Activated CD8-positive, alpha-beta memory T cell treated with anti-CD3 and anti-CD28 coated beads, Interleukin-2, amount 50 U/mL, for 1 hour (primary cell): Measurements from ENCODE around the gene SELENON.
"Not testable (repeated sequence)": the region's sequence is repeated elsewhere in the genome, so short reads cannot be mapped to it uniquely, and the experiment has no call there.

ENCODE experiments used
- DNase-seq: peaks from one replicate; pipeline ENCODE4 v3.0.0-alpha.2; 2020; ENCODE audit errors: extremely low read depth

The SELENON gene

DNA sequence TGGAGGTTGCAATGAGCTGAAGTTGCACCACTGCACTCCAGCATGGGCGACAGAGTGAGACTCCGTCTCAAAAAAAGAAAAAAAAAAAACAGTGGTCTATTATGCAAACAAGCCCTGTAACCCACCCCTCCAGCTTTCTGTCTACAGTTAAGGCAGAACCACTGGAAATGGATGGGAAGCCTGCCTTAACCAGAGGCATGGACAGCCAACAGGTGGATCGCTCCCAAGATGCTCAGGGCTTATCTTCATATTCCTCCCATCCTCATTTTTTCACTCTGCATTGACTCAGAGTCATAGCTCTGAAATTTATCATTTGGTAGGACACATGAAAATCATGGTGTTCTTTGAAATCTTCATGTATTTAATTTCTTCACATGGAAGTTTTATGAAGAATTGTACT lies 28.5 kb downstream of the SELENON start:
- no peak for DNase-seq

DNA sequence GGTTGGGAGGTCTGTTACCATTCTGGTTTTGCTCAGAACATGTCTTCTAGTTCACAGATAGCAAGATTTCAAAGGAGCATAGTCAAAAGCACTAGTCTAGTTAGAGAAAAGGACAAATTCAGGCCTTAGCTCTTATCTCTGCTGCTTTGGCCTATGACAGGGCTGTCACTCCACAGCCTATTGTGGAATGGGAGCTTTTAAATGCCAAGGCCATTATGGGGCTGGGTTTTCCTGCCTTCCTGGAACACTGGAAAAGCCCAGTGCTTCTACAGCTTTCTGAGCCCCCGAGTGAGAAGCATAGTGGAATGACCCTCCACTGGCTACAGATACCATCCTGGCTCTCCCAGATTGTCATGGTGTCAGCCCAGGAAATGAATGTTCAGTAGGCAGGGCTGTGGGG lies 29.1 kb downstream of the SELENON start:
- DNase-seq, result no peak

DNA sequence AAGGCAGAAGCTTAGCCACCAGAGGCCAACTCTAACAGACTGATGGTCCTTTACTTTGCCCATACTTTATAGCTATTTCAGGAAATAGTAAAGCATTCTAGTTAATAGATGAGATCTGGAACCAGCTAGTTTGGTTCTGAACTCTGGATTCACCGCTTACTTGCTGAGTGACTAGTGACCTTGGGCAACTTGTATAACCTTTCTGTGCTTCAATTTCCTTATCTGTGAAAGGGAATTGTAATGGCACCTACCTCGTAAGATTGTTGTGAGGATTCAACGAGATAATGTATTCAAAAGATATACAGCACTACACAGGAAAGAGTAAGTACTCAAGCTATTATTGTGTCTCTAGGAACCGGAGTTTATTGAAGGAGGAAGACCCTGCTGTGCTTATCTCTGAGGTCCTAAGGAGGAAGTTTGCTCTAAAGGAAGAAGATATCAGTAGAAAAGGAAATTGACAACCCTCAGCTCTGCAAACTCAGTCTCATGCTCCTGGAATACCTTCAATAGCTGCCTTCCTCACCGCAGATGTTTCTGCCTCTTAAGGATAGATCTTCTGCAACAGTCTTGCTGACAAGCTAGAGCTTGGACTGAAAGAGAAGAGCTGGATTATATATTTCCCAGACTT lies 31.7 kb downstream of the SELENON start:
- no peak for DNase-seq

DNA sequence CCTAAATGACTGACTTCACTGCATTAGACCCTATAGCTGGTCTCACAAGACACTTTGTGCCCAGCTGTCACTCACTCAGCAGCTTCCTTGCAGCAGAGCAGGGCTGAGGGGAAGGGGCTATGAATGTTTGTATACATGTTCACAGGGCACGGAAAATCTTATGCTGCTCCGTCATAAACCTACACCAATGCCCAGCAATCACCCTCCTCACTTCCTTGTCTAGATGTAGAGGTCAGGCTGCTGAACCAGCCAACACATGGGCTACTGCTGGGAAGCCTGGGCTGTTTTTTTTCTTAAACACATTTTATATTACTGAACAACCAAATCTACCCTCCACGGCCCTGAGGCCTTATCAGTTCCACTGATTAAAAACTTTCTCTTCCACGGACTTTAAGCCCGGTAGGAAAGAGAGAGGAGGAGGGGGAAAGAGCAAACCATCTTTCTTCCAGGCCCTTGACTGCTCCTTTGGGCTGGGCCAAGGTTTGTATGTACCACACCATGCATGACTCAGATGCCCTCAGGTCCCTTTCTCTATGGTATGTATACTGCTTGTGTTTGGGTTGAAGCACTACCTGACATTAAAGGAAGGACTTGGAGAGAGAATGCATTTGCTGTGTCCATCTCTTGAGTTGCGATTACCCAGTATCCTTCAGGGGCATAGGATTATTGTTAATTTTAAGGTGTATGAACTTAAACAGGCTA lies 32.5 kb downstream of the SELENON start:
- DNase-seq, result no peak

DNA sequence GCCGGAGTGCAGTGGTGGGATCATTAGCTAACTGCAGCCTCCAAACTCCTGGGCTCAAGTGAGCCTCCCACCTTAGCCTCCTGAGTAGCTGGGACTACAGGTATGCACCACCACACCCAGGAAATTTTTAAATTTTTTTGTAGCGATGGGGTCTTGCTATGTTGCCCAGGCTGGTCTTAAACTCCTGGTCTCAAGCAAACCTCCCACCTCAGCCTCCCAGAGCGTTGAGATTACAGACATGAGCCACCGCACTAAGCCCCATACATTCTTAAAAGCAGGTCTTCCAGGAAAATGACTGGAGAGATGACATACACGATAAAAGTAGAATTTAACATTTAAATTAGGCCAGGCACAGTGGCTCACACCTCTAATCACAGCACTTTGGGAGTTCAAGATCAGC lies 33.2 kb downstream of the SELENON start:
- DNase-seq, result no peak

DNA sequence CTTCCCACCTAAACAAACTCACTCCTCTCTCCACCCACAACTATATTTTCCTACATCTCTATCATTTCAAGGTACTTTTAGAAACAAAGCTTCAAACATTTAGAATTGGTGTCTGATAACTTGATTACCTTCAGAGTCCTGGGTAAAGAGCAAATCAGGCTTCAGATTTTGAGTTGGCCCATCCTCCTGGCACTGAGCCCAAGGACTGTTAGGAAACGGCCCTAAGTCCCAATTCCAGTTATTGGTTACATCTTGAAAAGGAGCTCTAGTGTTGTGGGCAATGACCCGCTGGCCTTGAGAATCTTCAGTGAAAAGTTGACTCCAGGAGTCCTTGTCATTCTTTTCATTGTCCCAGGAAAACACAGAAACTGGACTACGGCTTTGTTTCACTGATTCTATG lies 34.9 kb downstream of the SELENON start:
- DNase-seq, result no peak

DNA sequence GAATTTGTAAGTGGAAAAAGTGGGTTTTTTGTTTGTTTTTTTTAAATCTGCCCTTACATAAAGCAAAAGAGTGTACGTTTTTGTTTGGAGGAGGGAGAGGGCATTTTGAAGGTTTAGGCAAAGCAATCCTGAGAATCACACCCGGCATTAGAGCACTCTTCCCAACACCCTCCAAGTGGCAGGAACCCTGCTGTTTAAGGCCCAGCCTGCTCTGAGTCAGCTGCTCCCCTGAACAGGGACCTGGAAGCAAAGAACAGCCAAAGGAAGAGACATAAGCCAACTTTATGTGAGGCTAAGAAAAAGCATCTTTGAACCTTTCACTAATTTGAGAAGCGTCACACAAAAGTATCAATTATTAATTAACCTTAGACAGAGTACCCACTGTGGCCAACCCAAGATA lies 36.7 kb downstream of the SELENON start:
- no peak for DNase-seq

DNA sequence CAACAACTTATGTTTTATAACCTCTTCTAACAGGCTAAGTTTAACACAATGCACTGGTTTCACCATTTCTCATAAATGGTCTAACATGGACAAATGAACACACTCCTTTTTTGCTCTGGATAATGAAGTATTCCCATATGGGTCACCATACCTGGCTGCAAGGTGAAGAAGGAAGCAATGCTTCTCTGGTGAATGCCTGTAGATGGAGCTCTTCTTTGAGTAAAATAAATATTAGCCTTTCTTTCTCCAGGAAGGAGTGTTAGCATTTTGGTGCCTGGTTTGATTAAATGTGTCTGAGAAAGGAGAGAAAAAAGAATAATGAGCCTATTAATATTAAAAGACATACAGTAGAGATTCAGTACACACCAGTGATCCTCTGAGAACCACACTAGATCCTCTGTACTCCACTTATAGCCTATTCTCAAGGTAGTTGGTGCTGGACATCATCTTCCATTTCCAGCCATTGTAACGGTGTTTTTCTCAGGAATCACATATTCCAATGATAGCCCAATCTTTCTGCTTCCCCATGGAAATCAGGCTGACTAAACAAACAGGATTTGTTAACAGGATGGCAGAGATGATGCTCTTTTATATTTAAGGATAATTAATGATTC lies 37.4 kb downstream of the SELENON start:
- no peak for DNase-seq

DNA sequence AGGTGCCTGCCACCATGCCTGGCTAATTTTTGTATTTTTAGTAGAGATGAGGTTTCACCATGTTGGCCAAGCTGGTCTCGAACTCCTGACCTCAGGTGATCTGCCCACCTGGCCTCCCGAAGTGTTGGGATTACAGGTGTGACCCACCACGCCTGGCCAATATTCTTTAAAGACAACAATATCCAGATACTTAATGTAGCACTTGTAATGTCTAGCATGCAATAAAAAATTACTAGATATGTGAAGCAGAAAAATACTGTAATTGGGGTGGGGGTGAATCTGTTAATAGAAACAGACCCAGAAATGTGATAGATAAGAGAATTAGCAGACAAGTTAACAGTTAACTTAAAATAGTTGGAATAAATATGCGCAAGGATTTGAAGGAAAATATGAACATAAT lies 39.8 kb downstream of the SELENON start:
- not testable (repeated sequence) for DNase-seq

DNA sequence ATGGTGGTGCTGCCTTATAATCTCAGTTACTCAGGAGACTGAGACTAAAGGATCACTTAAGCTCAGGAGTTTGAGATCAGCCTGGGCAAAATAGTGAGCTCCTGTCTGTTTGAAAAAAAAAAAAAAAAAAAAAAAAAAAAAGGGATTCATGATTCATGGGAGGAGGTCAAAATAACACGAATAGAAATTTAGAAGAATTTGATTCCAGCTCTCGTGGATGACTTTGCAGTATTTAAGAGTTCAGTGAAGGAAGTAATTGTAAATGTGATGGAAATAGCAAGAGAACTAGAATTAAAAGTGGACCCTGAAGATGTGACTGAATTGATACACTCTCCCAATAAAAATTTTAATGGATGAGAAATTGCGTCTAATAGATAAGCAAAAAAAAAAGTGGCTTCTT lies 43.5 kb downstream of the SELENON start:
- no peak for DNase-seq

DNA sequence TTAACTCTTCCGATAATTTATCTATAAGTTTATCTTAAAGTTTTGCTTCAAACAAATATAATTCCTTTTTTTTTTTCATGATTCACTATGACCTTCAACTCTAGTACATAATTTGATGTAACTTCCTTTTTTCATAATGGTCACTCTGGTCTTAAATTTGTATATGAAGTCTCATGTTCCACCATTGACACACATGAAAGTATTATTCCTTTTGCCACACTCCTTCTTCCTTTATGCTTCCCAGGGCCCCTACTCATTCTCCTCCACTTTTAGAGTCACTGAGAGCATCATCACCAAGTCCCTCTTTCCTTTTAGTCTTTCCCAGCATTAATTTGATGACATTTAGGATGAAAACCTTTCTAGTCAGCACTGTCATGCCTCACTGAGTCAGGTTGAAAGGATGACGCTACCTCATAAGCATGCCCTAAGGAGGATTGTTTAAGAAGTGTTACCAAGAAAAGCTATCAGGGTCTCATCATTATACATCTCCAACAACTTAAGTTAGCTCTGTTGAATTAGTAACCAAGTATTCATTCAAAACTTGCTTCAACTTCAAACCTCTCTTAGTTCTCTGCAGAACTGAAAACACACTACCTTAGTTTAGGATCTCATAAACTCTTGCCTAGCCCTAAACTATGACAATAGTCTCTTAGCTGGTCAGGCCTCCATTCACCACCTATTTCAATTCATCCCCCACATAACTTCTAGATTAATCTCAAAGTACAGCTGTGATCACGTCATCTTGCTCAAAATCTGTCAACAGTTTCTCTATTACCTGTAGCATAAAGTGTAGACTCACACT lies 44.7 kb downstream of the SELENON start:
- DNase-seq, result no peak

DNA sequence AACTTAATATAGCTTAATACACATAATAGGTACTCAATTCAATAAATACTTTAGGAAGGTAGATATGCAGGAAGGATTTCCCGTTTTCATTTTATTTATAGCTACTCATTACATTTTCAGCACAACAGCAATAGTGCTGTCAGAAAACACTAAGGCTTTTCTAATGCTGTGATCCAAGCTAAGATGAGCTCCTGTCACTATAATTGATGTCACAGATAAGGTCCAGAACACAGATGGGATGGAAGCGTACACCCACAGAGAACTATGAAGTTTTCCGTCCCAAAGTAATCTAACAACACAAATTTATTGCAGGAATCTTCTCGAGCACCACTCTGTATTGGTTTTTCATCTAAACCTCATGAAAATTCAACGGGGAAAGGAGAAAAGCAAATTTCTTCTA lies 45.7 kb downstream of the SELENON start:
- no peak for DNase-seq

DNA sequence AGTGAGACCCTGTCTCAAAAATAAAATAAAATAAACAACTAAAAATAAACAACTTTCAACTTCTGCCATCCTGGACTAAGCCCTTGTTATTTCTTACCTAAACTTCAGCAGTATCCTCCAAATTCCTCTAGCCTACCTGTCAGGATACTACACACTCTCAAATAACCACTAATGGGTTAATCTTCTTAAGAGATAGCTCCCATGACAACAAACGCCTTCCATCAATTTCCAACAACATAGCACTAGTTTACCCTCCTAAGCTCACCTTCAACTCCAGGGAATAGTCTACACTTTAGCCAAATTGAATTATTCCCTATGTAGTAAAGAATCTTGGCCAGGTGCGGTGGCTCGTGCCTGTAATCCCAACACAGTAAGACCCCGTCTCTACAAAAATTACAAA lies 47.9 kb downstream of the SELENON start:
- no peak for DNase-seq

DNA sequence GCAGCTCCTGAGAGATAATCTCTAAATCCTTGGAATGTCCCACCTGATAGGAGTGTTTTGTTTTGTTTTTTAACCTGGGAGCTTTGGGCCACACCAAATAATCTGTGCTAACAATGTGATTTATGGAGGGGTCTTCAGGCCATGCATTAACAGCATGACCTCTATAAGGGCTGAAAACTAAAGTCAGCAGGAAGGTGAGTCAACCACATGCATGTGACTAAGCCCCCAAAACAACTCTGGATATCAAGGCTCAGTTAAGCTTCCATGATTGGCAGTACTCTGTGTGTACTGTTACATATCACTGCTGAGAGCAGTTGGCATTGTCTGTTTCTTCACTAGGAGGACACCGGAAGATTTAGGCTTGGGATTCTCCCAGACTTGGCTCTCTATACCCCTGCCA lies 48.5 kb downstream of the SELENON start:
- no peak for DNase-seq

DNA sequence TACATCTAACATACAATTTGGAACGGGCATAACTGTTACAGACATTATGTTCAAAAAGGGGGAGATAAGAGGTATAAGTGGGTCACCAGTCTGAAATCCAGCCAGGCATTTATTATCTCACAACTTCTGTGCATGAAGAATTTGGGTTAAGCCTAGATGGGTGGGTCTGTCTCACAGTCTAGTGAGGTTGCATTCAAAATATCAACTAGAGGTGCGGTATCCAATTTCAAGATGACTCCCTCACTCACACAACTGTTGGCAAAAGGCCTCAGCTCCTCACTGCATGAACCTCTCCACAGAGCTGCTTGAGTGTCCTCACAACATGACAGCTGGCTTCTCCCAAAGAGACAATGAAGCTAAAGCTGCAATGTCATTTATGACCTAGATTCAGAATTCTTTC lies 54.6 kb downstream of the SELENON start:
- DNase-seq, result no peak

DNA sequence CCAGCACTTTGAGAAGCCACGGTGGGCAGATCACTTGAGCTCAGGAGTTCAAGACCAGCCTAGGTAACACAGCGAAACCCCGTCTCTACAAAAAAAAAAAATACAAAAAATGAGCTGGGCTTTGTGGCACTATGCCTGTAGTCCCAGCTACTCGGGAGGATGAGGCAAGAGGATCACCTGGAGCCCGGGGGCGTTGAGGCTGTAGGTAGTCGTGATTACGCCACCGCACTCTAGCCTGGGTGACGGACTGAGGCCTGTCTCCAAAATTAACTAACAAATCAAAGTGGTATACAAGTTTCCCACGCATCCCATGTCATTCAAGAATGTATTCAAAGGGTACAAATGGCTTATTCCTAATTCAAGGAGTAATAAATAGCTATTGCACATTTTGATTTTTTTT lies 56.9 kb downstream of the SELENON start:
- DNase-seq, result no peak

DNA sequence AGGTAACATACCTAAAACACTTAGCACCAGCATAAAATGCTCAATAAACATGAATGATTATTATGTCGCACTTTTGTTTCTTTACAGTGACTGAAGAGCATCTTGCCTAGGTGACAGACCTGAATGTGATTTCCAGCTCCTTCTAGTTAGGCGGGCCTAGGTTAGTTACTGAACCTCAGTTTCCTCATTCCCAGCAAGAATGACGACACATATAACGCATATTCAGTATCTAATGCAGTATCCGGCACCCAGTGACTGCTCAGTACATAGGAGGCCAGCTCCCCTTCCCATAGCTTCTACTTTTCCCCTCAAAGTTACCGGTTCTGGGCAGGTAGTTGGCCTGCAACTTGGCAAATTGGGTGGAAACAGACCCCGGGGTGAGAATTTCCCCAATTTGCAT lies 58.5 kb downstream of the SELENON start:
- DNase-seq, result no peak

DNA sequence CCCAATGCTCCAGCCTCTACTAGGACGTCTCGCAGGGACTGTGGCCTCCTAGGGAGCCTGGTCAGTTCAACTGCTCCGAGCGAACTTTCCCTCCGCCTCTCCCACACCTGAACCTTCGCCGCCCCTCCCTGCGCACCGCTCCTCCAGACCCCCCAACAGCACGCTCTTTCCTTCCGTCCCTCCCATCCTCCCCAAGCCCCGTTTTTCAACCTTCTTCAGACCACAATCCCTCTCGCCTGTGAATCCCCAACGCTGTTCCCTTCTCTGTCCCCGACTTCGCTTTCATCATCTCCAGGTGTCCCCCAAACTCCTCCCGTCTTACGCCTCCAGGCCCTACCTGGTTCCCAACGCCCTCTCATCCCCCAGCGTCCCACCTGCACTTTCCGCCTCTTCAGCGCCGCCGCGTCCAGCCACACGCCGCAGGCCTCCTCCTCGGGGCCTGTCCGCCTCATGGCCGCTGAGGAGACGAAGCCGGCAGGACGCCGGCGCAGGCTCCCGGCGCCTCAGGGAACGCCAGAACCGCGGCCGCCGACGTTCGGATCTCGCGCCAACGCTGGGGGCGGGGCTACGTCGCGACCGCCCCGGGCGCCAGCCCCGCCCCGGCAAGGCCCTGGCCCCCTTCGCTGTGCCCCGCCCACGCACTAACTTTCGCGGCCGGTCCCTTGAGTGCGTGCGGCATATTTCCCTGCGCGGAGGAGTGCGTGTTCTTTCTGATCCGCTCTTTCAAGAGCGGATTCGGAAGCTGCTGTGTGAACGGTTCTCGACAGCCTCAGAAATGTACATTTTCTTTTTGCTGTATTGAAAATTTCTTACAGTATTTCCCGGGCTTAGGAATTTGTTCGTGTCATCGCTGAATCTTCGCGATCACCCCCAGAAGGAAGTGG lies 59.2 kb downstream of the SELENON start, which contains the start of gene AUNIP:
AUNIP (minus strand) TSS at position 552 of the 884 bp plus-strand sequence; CDS start at position 452, 100 bp downstream.
- peak; percentile 69 for DNase-seq

DNA sequence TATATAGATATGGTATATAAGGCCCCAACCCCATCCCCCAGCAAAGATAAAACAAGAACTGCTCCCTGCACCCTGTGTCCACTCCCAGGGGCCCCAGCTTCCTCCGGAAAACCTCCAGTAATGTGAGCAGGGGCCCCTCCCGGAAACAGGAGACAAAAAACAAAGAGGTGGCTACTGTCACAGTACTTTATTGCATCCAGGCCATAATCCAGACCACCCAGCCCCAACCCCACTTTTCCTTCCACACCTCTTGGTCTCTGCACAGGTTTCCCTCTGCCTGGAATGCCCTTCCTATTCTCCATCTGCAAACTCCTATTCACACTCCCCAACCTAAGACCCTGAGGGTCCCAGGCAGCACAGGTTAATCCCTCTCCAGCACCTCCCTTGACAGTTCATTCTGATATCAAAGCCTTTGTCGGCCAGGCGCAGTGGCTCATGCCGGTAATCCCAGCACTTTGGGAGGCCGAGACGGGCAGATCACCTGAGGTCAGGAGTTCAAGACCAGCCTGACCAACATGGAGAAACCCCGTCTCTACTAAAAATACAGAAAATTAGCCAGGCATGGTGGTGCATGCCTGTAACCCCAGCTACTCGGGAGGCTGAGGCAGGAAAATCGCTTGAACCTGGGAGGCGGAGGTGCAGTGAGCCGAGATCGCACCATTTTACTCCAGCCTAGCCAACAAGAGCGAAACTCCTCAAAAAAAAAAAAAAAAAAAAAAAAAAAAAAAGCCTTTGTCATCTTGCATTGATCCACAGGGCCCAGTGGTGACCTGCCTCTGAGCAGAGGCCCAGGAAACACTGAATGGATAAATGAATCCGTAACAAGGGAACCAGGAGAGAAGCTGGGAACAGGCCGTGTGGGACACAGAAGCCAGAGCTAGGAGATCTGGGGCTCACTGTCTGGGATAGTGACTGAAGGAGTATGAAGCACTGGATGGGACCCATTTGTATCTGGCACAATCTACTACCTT lies 61.6 kb downstream of the SELENON start:
- no peak for DNase-seq

DNA sequence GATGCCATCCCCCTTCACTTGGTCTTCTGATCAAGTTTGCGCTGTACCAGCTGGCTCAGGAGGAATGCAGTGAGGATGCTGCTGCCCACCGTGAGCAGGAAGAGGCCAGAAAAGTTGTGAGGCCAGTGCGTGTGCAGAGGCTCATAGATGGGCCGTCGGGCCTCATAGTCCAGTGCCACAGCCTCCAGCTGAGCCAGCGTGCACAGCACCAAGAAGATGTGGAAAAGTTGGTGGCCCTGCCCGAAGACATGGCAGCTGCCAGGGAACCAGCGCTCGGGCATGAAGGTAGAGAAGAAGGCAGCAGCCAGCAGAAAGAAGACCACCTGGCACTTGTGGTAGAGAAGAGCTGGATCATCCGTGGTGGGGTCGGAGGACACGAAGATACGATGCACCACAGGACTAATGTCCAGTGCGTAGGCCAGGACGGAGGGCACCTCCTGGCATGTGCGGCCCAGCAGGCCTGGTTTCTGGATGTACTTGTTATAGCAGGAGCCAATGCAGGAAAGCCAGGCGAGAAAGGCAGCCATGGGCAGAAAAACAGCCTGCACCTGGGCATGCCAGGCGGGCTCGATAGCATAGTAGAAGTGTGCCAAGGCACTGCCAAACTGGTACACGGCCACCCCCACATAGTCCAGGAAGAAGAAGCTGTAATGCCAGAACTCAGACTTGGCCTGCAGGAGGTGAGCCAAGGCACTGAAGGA lies 62.9 kb downstream of the SELENON start:
- DNase-seq, result no peak
